Kidney (tissue), 14 donors: ENCODE results near the gene ODAD3. TPM values are rescaled to one million over a fixed set of nuclear protein-coding genes. Genes with fewer than 3 reads are reported as not detected.

ENCODE experiments used
- DNase-seq, 5 donors: peaks; one replicate each; pipeline ENCODE4 v3.0.0-alpha.2; 2013 to 2020
- FAIRE-seq: peaks from 2 replicates; lab custom pipeline; 2012; peaks lifted over from hg19 to GRCh38; lab: Jason Lieb, UNC
- H3K27ac ChIP-seq, 2 donors: one replicate each; pipeline ENCODE4 v1.7.0; 2013; ENCODE audit warnings: low read depth in 2 of 2, low read length in 2 of 2, inconsistent platforms in 1 of 2
- H3K27me3 ChIP-seq: one replicate; pipeline ENCODE4 v1.7.1; 2013; ENCODE audit warnings: low read length, inconsistent platforms; ENCODE audit not compliant: control insufficient read depth, insufficient read depth
- H3K36me3 ChIP-seq, 3 donors: one replicate each; pipeline versions ENCODE4 v1.7.0 to v1.7.1; 2013; ENCODE audit warnings: low read length in 3 of 3, control low read depth in 1 of 3, inconsistent platforms in 1 of 3; ENCODE audit not compliant: insufficient read depth in 3 of 3, control insufficient read depth in 2 of 3
- H3K4me1 ChIP-seq, 3 donors: one replicate each; pipeline versions ENCODE4 v1.7.0 to v1.7.1; 2013; ENCODE audit warnings: low read length in 3 of 3, inconsistent platforms in 1 of 3, low read depth in 1 of 3; ENCODE audit not compliant: control insufficient read depth in 2 of 3, insufficient read depth in 2 of 3
- H3K4me3 ChIP-seq, 3 donors: one replicate each; pipeline versions ENCODE4 v1.7.0 to v1.8.1; 2013; ENCODE audit warnings: low read length in 3 of 3, control low read depth in 1 of 3, inconsistent platforms in 1 of 3
- H3K9ac ChIP-seq, 3 donors: one replicate each; pipeline versions ENCODE4 v1.7.0 to v1.7.1; 2013; ENCODE audit warnings: low read length in 3 of 3, control low read depth in 1 of 3, inconsistent platforms in 1 of 3
- H3K9me3 ChIP-seq, 3 donors: one replicate each; pipeline versions ENCODE4 v1.7.0 to v1.7.1; 2013; ENCODE audit warnings: low read length in 3 of 3, control low read depth in 1 of 3, inconsistent platforms in 1 of 3; ENCODE audit not compliant: control insufficient read depth in 2 of 3, insufficient read depth in 1 of 3
- intact Hi-C: fragments of 100-400 bp; cut with DNase I; formaldehyde crosslinking; loops from one replicate; pipeline ENCODE4 v1.11.1; 2022
- polyA plus RNA-seq: library from polyadenylated mRNA; stranded (reverse); fragments of 350-450 nt; fragmentation: Illumina TruSeq; extraction: RNeasy Lipid Tissue Mini Kit (QIAGEN cat#74804); gene quantifications from one replicate; pipeline ENCODE4 v1.2.3, GENCODE V29; 2014; ENCODE audit warnings: low read depth, low replicate concordance; ENCODE audit not compliant: insufficient read depth
- total RNA-seq: library from RNA; stranded (reverse); fragmentation: NEBNext Ultra II Directional; extraction: Animal tissue kit (Norgen Biotek cat#: 25700); gene quantifications from one replicate; pipeline ENCODE4 v1.2.1, GENCODE V29; 2021
- TF ChIP-seq, protein P1 (sequence below): IDR thresholded peaks from 3 replicates; pipeline ENCODE4 v1.5.1; 2012; ENCODE audit warnings: mild to moderate bottlenecking, moderate library complexity, borderline replicate concordance; ENCODE audit not compliant: insufficient read depth; ENCODE audit errors: extremely low read depth
- donor health status: control.
- donor health status: control.
- donor health status: control.
- donor health status: control.
- donor health status: control.
- donor health status: DM: yes; HTN: yes; CAD: no.
- donor health status: Normal renal cell carcinoma (clear cell type).

Gene ODAD3
- total and polyA plus RNA-seq, 2 donors from 2014 or later, result 1.5 to 7.1 TPM

GRCh38 chr19:11446271-11446651 is 11.3 kb upstream of the ODAD3 start:
- Histone ChIP-seq H3K27me3 (no peaks in the 10 kb centered on the region), H3K9me3 (no peaks in the 10 kb centered on the region), H3K27ac (no peak overlapping the region), H3K9ac (no peak overlapping the region), H3K4me1 (no peaks in the 10 kb centered on the region), H3K4me3 (no peak overlapping the region), H3K36me3 (peaks cover 0 to 13% (median 10%) of the 10 kb centered on the region in 3 donors)
- DNase-seq, result no peak
- no peak for FAIRE-seq
- TF ChIP-seq, protein P1, sequence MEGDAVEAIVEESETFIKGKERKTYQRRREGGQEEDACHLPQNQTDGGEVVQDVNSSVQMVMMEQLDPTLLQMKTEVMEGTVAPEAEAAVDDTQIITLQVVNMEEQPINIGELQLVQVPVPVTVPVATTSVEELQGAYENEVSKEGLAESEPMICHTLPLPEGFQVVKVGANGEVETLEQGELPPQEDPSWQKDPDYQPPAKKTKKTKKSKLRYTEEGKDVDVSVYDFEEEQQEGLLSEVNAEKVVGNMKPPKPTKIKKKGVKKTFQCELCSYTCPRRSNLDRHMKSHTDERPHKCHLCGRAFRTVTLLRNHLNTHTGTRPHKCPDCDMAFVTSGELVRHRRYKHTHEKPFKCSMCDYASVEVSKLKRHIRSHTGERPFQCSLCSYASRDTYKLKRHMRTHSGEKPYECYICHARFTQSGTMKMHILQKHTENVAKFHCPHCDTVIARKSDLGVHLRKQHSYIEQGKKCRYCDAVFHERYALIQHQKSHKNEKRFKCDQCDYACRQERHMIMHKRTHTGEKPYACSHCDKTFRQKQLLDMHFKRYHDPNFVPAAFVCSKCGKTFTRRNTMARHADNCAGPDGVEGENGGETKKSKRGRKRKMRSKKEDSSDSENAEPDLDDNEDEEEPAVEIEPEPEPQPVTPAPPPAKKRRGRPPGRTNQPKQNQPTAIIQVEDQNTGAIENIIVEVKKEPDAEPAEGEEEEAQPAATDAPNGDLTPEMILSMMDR, result no peak
- intact Hi-C loops, result no loop called here

DNA sequence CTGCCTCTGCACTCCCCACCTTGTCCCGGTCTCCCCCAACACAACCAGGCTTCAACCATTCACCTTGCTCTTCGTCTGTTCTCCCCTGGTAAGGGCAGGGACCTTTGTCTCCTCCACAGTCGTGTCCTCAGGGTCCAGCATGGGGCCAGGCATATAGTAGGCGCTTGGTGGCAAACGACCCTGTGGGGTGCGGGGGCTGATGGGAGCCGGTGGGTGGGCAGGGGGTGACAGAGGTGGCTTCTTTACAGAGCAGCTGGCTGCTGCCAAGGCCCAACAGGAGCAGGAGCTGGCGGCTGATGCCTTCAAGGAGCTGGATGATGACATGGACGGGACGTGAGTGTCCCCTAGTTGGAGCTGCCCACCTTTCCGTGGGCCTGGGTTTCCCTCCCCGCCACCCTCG is 10.2 kb upstream of the ODAD3 start:
- Histone ChIP-seq H3K4me1 (no peaks in the 10 kb centered on the region), H3K27me3 (no peaks in the 10 kb centered on the region), H3K4me3 (no peak overlapping the region), H3K9me3 (no peaks in the 10 kb centered on the region), H3K9ac (no peak overlapping the region), H3K36me3 (peaks cover 0 to 16% (median 11%) of the 10 kb centered on the region in 3 donors), H3K27ac (no peak overlapping the region)
- FAIRE-seq, result no peak
- TF ChIP-seq, protein P1, result no peak
- no peak for DNase-seq
- intact Hi-C loops, result no loop called here

DNA sequence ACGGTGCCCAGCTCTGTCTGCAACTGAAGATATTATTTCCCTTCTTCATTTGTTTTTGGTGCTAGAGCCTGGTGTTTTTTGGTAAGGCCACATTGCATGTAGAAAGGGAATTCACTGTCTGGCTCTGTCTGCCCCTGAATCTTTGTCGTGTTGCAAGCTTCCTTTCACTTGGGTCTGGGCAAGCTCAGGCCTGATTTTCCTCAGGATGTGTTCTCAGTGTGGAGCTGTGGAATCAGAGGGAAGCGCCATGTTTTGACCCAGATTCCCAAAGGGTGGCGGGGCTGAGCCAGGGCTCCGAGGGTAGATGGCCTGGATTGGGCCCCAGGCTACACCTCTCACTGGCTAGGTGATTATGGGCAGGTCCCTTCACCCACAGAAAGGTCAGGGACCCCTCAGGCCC is 9.1 kb upstream of the ODAD3 start:
- Histone ChIP-seq H3K4me1 (no peaks in the 10 kb centered on the region), H3K36me3 (peaks cover 0 to 16% (median 11%) of the 10 kb centered on the region in 3 donors), H3K9me3 (no peaks in the 10 kb centered on the region), H3K9ac (no peak overlapping the region), H3K27ac (no peak overlapping the region), H3K27me3 (no peaks in the 10 kb centered on the region), H3K4me3 (no peak overlapping the region)
- intact Hi-C loops, result no loop called here
- FAIRE-seq (no peak), DNase-seq (no peak)
- TF ChIP-seq, protein P1, result no peak

DNA sequence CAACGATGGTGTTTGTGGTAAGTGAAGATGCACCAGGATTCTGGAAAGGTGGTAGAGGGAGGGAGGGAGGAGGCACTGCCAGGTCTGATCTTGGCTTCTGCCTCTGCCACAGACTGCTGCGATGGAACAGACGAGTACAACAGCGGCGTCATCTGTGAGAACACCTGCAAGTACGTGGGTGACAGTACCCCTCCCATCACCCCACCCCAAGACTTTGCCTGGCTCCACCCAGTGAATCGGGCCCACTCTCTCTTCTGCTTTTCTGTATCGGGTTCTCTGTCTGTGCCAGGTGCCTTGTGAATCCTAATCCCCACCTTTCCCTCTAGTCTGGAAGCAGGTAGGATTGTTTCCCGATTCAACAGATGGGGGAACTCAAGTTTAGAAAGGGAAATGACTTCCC is 3.0 kb upstream of the ODAD3 start:
- intact Hi-C loops, result no loop called here
- Histone ChIP-seq H3K27ac (no peak overlapping the region), H3K4me3 (no peak overlapping the region), H3K9me3 (no peaks in the 10 kb centered on the region), H3K9ac (no peak overlapping the region), H3K4me1 (peaks cover 0 to 16% (median 8%) of the 10 kb centered on the region in 3 donors), H3K36me3 (peaks cover 0 to 17% (median 17%) of the 10 kb centered on the region in 3 donors), H3K27me3 (no peaks in the 10 kb centered on the region)
- DNase-seq, result no peak
- TF ChIP-seq, protein P1, result no peak
- no peak for FAIRE-seq
